GM12892 (cell line): ENCODE measurements around the gene MAP3K10.

ENCODE experiments used
- DNase-seq: peaks from one replicate; pipeline ENCODE4 v3.0.0; 2011; ENCODE audit not compliant: insufficient read length
- FAIRE-seq: peaks from 2 replicates; lab custom pipeline; 2011; peaks lifted over from hg19 to GRCh38; lab: Jason Lieb, UNC
- POLR2A ChIP-seq: IDR thresholded peaks from 2 replicates; pipeline ENCODE4 v1.6.1; 2011; ENCODE audit warnings: low read depth, low read length, control low read depth
- POLR2AphosphoS5 ChIP-seq: IDR thresholded peaks from 2 replicates; pipeline ENCODE4 v1.6.1; 2011; ENCODE audit warnings: low read depth, low read length, control low read depth
- TAF1 ChIP-seq: IDR thresholded peaks from 2 replicates; pipeline ENCODE4 v1.6.1; 2011; ENCODE audit warnings: low read depth, mild to moderate bottlenecking, control low read depth, low read length, borderline replicate concordance

MAP3K10 gene

GRCh38 chr19:40241125-40241808, 50.0 kb downstream of the MAP3K10 start:
- TF ChIP-seq TAF1 (no peak), POLR2AphosphoS5 (no peak), POLR2A (no peak)
- DNase-seq (no peak), FAIRE-seq (no peak)

GRCh38 chr19:40241809-40242384, 50.7 kb downstream of the MAP3K10 start:
- TF ChIP-seq TAF1, result no peak
- no peak for TF ChIP-seq POLR2A
- TF ChIP-seq POLR2AphosphoS5, result no peak
- DNase-seq (no peak), FAIRE-seq (no peak)

- no peak for DNase-seq
- FAIRE-seq, result no peak
- TF ChIP-seq POLR2AphosphoS5, result no peak
- no peak for TF ChIP-seq TAF1
- TF ChIP-seq POLR2A, result no peak
Measured at GRCh38 chr19:40242480-40242879, 51.3 kb downstream of the MAP3K10 start.

- DNase-seq (no peak), FAIRE-seq (no peak)
- no peak for TF ChIP-seq TAF1
Measured at GRCh38 chr19:40243181-40243580, 52.0 kb downstream of the MAP3K10 start.

- no peak for FAIRE-seq
- TF ChIP-seq TAF1, result no peak
- no peak for TF ChIP-seq POLR2A
- TF ChIP-seq POLR2AphosphoS5, result no peak
- no peak for DNase-seq
Measured at GRCh38 chr19:40244579-40245317, 53.5 kb downstream of the MAP3K10 start.

- TF ChIP-seq POLR2A (no peak), TAF1 (no peak), POLR2AphosphoS5 (no peak)
- no peak for FAIRE-seq
Measured at GRCh38 chr19:40245506-40246128, 54.4 kb downstream of the MAP3K10 start.

GRCh38 chr19:40246292-40247073, 55.3 kb downstream of the MAP3K10 start:
- DNase-seq, result no peak
- TF ChIP-seq POLR2AphosphoS5, result no peak
- no peak for TF ChIP-seq TAF1
- TF ChIP-seq POLR2A, result no peak
- FAIRE-seq, result no peak

More at GRCh38 chr19:40245506-40246128, 54.4 kb downstream of the MAP3K10 start:
- no peak for DNase-seq

GRCh38 chr19:40247178-40247577, 56.0 kb downstream of the MAP3K10 start:
- TF ChIP-seq TAF1 (no peak), POLR2A (no peak), POLR2AphosphoS5 (no peak)
- FAIRE-seq, result no peak
- DNase-seq, result no peak

GRCh38 chr19:40247735-40248262, 56.6 kb downstream of the MAP3K10 start:
- FAIRE-seq (no peak), DNase-seq (no peak)
- TF ChIP-seq TAF1 (no peak), POLR2AphosphoS5 (no peak), POLR2A (no peak)

- DNase-seq (no peak), FAIRE-seq (no peak)
- no peak for TF ChIP-seq POLR2A
- TF ChIP-seq TAF1, result no peak
- TF ChIP-seq POLR2AphosphoS5, result no peak
Measured at GRCh38 chr19:40249201-40249600, 58.0 kb downstream of the MAP3K10 start.

- FAIRE-seq (no peak), DNase-seq (no peak)
- TF ChIP-seq POLR2AphosphoS5 (no peak), TAF1 (no peak), POLR2A (no peak)
Measured at GRCh38 chr19:40249781-40250180, 58.6 kb downstream of the MAP3K10 start.
